ENCODE data around the gene ATOSB.

Gene ATOSB

GRCh38 chr9:35079426-35080341 lies 36.0 kb downstream of the ATOSB start, which contains the start of gene FANCG:
TSS of gene FANCG (minus strand) at chr9:35079942. CDS start at chr9:35079524, 418 bp downstream.
- DNase-seq: peak; percentile 79

- no peak for DNase-seq
Measured at GRCh38 chr9:35079041-35079425, 36.6 kb downstream of the ATOSB start.

GRCh38 chr9:35078066-35078465 lies 37.6 kb downstream of the ATOSB start:
- no peak for DNase-seq

GRCh38 chr9:35076848-35077247 lies 38.8 kb downstream of the ATOSB start:
- DNase-seq: no peak

GRCh38 chr9:35075358-35075757 lies 40.3 kb downstream of the ATOSB start:
- DNase-seq: no peak

- DNase-seq: no peak
Measured at GRCh38 chr9:35074791-35075190, 40.9 kb downstream of the ATOSB start.

- no peak for DNase-seq
Measured at GRCh38 chr9:35074141-35074540, 41.5 kb downstream of the ATOSB start.

GRCh38 chr9:35073279-35073612 lies 42.4 kb downstream of the ATOSB start:
- no peak for DNase-seq

- peak; percentile 98 for DNase-seq
Measured at GRCh38 chr9:35072461-35073278, 43.0 kb downstream of the ATOSB start, which contains the start of gene VCP. TSS of gene VCP (minus strand) at chr9:35072625. CDS start at chr9:35072353, 272 bp downstream.

- peak; percentile 79 for DNase-seq
Measured at GRCh38 chr9:35071814-35072460, 43.7 kb downstream of the ATOSB start.

GRCh38 chr9:35070823-35071813 lies 44.5 kb downstream of the ATOSB start:
- no peak for DNase-seq

- DNase-seq: no peak
Measured at GRCh38 chr9:35069020-35069419, 46.6 kb downstream of the ATOSB start.

- no peak for DNase-seq
Measured at GRCh38 chr9:35067056-35067455, 48.6 kb downstream of the ATOSB start.

GRCh38 chr9:35060548-35061207 lies 55.0 kb downstream of the ATOSB start:
- no peak for DNase-seq

GRCh38 chr9:35059438-35059837 lies 56.2 kb downstream of the ATOSB start:
- no peak for DNase-seq

- DNase-seq: no peak
Measured at GRCh38 chr9:35057271-35057620, 58.4 kb downstream of the ATOSB start.

GRCh38 chr9:35056571-35057270 lies 58.9 kb downstream of the ATOSB start:
- DNase-seq: no peak

- DNase-seq: no peak
Measured at GRCh38 chr9:35054871-35055644, 60.6 kb downstream of the ATOSB start.

GRCh38 chr9:35054185-35054835 lies 61.4 kb downstream of the ATOSB start:
- DNase-seq: no peak
